HepG2 (cell line): Measurements from ENCODE around the gene GLUD1. TPM values are rescaled to one million over a fixed set of nuclear protein-coding genes. Genes with fewer than 3 reads are reported as not detected.

Experiments
- CREBL2 ChIP-seq: sonication (generic); formaldehyde crosslinking; IDR thresholded peaks from 2 replicates; pipeline ENCODE4 v1.8.1; 2023; ENCODE audit warnings: missing genetic modification reagents, mild to moderate bottlenecking, borderline replicate concordance
- CREM ChIP-seq, 2 experiments: sonication (generic) in 1 of 2; formaldehyde crosslinking in 1 of 2; IDR thresholded peaks; 2 replicates each; pipeline versions ENCODE4 v1.4.0 to v1.6.1; 2016 to 2020; ENCODE audit warnings: antibody characterized with exemption in 1 of 2, mild to moderate bottlenecking in 1 of 2, missing genetic modification reagents in 1 of 2
- DMTF1 ChIP-seq: sonication (generic); formaldehyde crosslinking; IDR thresholded peaks from 2 replicates; pipeline ENCODE4 v1.4.0; 2020; ENCODE audit warnings: mild to moderate bottlenecking, missing genetic modification reagents
- IKZF1 ChIP-seq: fragments of 450-650 bp; IDR thresholded peaks from 2 replicates; pipeline ENCODE4 v1.7.1; 2016
- KLF11 ChIP-seq: IDR thresholded peaks from 2 replicates; pipeline ENCODE4 v1.6.1; 2016; ENCODE audit warnings: missing compliant biosample characterization
- NFATC3 ChIP-seq: sonication (generic); formaldehyde crosslinking; IDR thresholded peaks from 2 replicates; pipeline ENCODE4 v1.5.1; 2020; ENCODE audit warnings: mild to moderate bottlenecking, missing genetic modification reagents
- PHB2 ChIP-seq: fragments of 450-650 bp; IDR thresholded peaks from 2 replicates; pipeline ENCODE4 v1.6.1; 2018; ENCODE audit not compliant: partially characterized antibody
- PRDM4 ChIP-seq: sonication (generic); formaldehyde crosslinking; IDR thresholded peaks from 2 replicates; pipeline ENCODE4 v1.9.0; 2021; ENCODE audit warnings: missing genetic modification reagents, borderline replicate concordance
- RFX3 ChIP-seq: IDR thresholded peaks from 2 replicates; pipeline ENCODE4 v1.6.1; 2016; ENCODE audit warnings: missing biosample characterization, missing genetic modification reagents
- SNAI1 ChIP-seq: sonication (generic); formaldehyde crosslinking; IDR thresholded peaks from 2 replicates; pipeline ENCODE4 v1.5.0; 2020; ENCODE audit warnings: mild to moderate bottlenecking, missing genetic modification reagents, borderline replicate concordance
- SRF ChIP-seq: IDR thresholded peaks from 2 replicates; pipeline ENCODE4 v1.6.1; 2011; ENCODE audit warnings: mild to moderate bottlenecking, low read depth, low read length, moderate library complexity
- SSRP1 ChIP-seq: IDR thresholded peaks from 2 replicates; pipeline ENCODE4 v1.6.1; 2016; ENCODE audit warnings: control low read depth
- TBX3 ChIP-seq: fragments of 450-650 bp; IDR thresholded peaks from 2 replicates; pipeline ENCODE4 v1.6.1; 2017; ENCODE audit warnings: antibody characterized with exemption, mild to moderate bottlenecking, inconsistent platforms, borderline replicate concordance
- TCF7L2 ChIP-seq: IDR thresholded peaks from 2 replicates; pipeline ENCODE4 v1.6.1; 2011; ENCODE audit warnings: mild to moderate bottlenecking, low read depth, low read length, moderate library complexity
- ZBTB3 ChIP-seq: sonication (generic); formaldehyde crosslinking; IDR thresholded peaks from 2 replicates; pipeline ENCODE4 v1.4.0; 2020; ENCODE audit warnings: low read depth, mild to moderate bottlenecking, moderate library complexity, missing genetic modification reagents, borderline replicate concordance
- ZFP82 ChIP-seq: sonication (generic); formaldehyde crosslinking; IDR thresholded peaks from 2 replicates; pipeline ENCODE4 v1.5.1; 2020; ENCODE audit warnings: mild to moderate bottlenecking, missing genetic modification reagents, borderline replicate concordance
- ZNF205 ChIP-seq: IDR thresholded peaks from 2 replicates; pipeline ENCODE4 v1.6.1; 2018; ENCODE audit warnings: missing biosample characterization, missing genetic modification reagents
- ZNF317 ChIP-seq: sonication (generic); formaldehyde crosslinking; IDR thresholded peaks from 2 replicates; pipeline ENCODE4 v1.5.0; 2020; ENCODE audit warnings: mild to moderate bottlenecking, missing genetic modification reagents
- ZNF446 ChIP-seq: sonication (generic); formaldehyde crosslinking; IDR thresholded peaks from 2 replicates; pipeline ENCODE4 v1.5.0; 2020; ENCODE audit warnings: mild to moderate bottlenecking, missing genetic modification reagents
- ZNF501 ChIP-seq: sonication (generic); formaldehyde crosslinking; IDR thresholded peaks from 2 replicates; pipeline ENCODE4 v1.5.1; 2020; ENCODE audit warnings: mild to moderate bottlenecking, moderate library complexity, missing genetic modification reagents
- ZNF562 ChIP-seq: sonication (generic); formaldehyde crosslinking; IDR thresholded peaks from 2 replicates; pipeline ENCODE4 v1.8.0; 2022; ENCODE audit warnings: missing genetic modification reagents, borderline replicate concordance
- ZNF747 ChIP-seq: sonication (generic); formaldehyde crosslinking; IDR thresholded peaks from 2 replicates; pipeline ENCODE4 v1.8.1; 2023; ENCODE audit warnings: missing genetic modification reagents, mild to moderate bottlenecking, borderline replicate concordance
- ZNF784 ChIP-seq: sonication (generic); formaldehyde crosslinking; IDR thresholded peaks from 2 replicates; pipeline ENCODE4 v1.5.1; 2020; ENCODE audit warnings: missing genetic modification reagents, mild to moderate bottlenecking, borderline replicate concordance
- ZSCAN5A ChIP-seq: sonication (generic); formaldehyde crosslinking; IDR thresholded peaks from 2 replicates; pipeline ENCODE4 v1.8.0; 2022; ENCODE audit warnings: mild to moderate bottlenecking, missing genetic modification reagents, borderline replicate concordance
- polyA plus RNA-seq, 8 experiments: library from polyadenylated mRNA; depleted of rRNA in 3 of 8; stranded (reverse) in 7 of 8; unstranded in 1 of 8; fragments of >200 nt; fragmentation: Illumina TruSeq in 4 of 8; extraction: Trizol in 4 of 8; gene quantifications; 2 replicates each; pipeline versions ENCODE4 v1.2.1 to v1.2.3, GENCODE V29; 2011 to 2016; ENCODE audit warnings: low read depth in 4 of 8, missing spikeins in 1 of 8, mixed read lengths in 1 of 8; ENCODE audit not compliant: insufficient read depth in 1 of 8
- total RNA-seq, 5 experiments: library from RNA; depleted of rRNA; stranded (reverse); fragments of >200 nt; fragmentation: Illumina TruSeq; extraction: Trizol; gene quantifications; 2 replicates each; pipeline ENCODE4 v1.2.3, GENCODE V29; 2016; ENCODE audit warnings: low read depth in 1 of 5

Gene GLUD1
- total and polyA plus RNA-seq, 2 of the 13 experiments (the other 11 are each of a cell fraction or from before 2014, with no cell fraction given): 301 to 798 TPM

- no peak for TF ChIP-seq DMTF1 (CRISPR knock-in tag)
- TF ChIP-seq ZBTB3 (CRISPR knock-in tag): no peak
- no peak for TF ChIP-seq RFX3 (CRISPR knock-in tag)
- TF ChIP-seq SNAI1 (CRISPR knock-in tag): no peak
- TF ChIP-seq ZNF784: no peak
- TF ChIP-seq PRDM4 (CRISPR knock-in tag): no peak
- no peak for TF ChIP-seq CREBL2 (CRISPR knock-in tag)
- no peak for TF ChIP-seq ZNF562 (CRISPR knock-in tag)
- no peak for TF ChIP-seq KLF11 (CRISPR knock-in tag)
- no peak for TF ChIP-seq TCF7L2
- no peak for TF ChIP-seq TBX3
- peak; percentile 72 for TF ChIP-seq CREM (IDR thresholded peaks at IDR 0.05)
- no peak for TF ChIP-seq CREM (CRISPR knock-in tag; IDR thresholded peaks at IDR 0.05)
- no peak for TF ChIP-seq PHB2
- no peak for TF ChIP-seq ZNF747 (CRISPR knock-in tag)
- no peak for TF ChIP-seq ZNF446
- no peak for TF ChIP-seq ZSCAN5A (CRISPR knock-in tag)
- TF ChIP-seq ZNF205: no peak
- TF ChIP-seq SSRP1 (CRISPR knock-in tag): no peak
- no peak for TF ChIP-seq ZFP82 (CRISPR knock-in tag)
- TF ChIP-seq SRF: no peak
- no peak for TF ChIP-seq NFATC3 (CRISPR knock-in tag)
- no peak for TF ChIP-seq ZNF501 (CRISPR knock-in tag)
- no peak for TF ChIP-seq ZNF317 (CRISPR knock-in tag)
- TF ChIP-seq IKZF1: no peak
Measured at GRCh38 chr10:87092861-87093631, 1.6 kb downstream of the GLUD1 start (continued).
